SK-N-SH (cell line): Measurements from ENCODE around the gene PARVA. TPM values are rescaled to one million over a fixed set of nuclear protein-coding genes. Genes with fewer than 3 reads are reported as not detected.

Experiments used
- CTCF ChIA-PET: fragments of 300-600, 350-600 bp; formaldehyde crosslinking; extraction: SDS; loops from one replicate; lab custom pipeline; 2021; lab: Yijun Ruan, JAX
- POLR2A ChIA-PET: fragments of 350-600 bp; sonication (Branson Sonifier 250); formaldehyde crosslinking; extraction: SDS; loops from one replicate; lab custom pipeline; 2020; ENCODE audit warnings: antibody characterized with exemption, inconsistent platforms; lab: Yijun Ruan, JAX
- DNase-seq: peaks from one replicate; pipeline ENCODE4 v3.0.0; 2012
- H2AFZ ChIP-seq: fragments of 200-600 bp; sonication (generic); 2 replicates; pipeline ENCODE4 v1.8.1; 2016; ENCODE audit warnings: antibody characterized with exemption, mild to moderate bottlenecking, low read depth
- H3F3A ChIP-seq: fragments of 200-600 bp; sonication (generic); replicated peaks from 2 replicates; pipeline ENCODE3; 2016; ENCODE audit warnings: antibody characterized with exemption, mild to moderate bottlenecking; ENCODE audit not compliant: insufficient read depth
- H3K27ac ChIP-seq, 2 experiments: fragments of 200-500 bp in 1 of 2; fragments of 200-600 bp in 1 of 2; sonication (Bioruptor generic) in 1 of 2; sonication (generic), shearing (Covaris generic) in 1 of 2; 2 replicates each; pipeline versions ENCODE4 v1.5.1 to v1.6.1; 2014 to 2016; ENCODE audit warnings: low read depth in 2 of 2, inconsistent platforms in 1 of 2, low read length in 1 of 2, mild to moderate bottlenecking in 1 of 2, mixed read lengths in 1 of 2
- H3K27me3 ChIP-seq: fragments of 200-600 bp; sonication (generic), shearing (Covaris generic); 2 replicates; pipeline ENCODE4 v1.6.1; 2016; ENCODE audit warnings: mixed run types; ENCODE audit not compliant: insufficient read depth
- H3K36me3 ChIP-seq, 2 experiments: fragments of 200-500 bp in 1 of 2; fragments of 200-600 bp in 1 of 2; sonication (Bioruptor generic) in 1 of 2; sonication (generic) in 1 of 2; replicated peaks in 1 of 2; 2 replicates each; pipeline versions ENCODE3 to v1.5.1; 2014 to 2016; ENCODE audit warnings: low read length in 1 of 2, mild to moderate bottlenecking in 1 of 2; ENCODE audit not compliant: insufficient read depth in 2 of 2, control insufficient read depth in 1 of 2
- H3K4me1 ChIP-seq, 2 experiments: fragments of 200-500 bp in 1 of 2; fragments of 200-600 bp in 1 of 2; sonication (Bioruptor generic) in 1 of 2; sonication (generic), shearing (Covaris generic) in 1 of 2; 2 replicates each; pipeline versions ENCODE4 v1.5.1 to v1.6.1; 2014 to 2016; ENCODE audit warnings: low read depth in 1 of 2, low read length in 1 of 2, mixed run types in 1 of 2; ENCODE audit not compliant: insufficient read depth in 2 of 2, control insufficient read depth in 1 of 2
- H3K4me2 ChIP-seq: fragments of 200-600 bp; sonication (generic), shearing (Covaris generic); 2 replicates; pipeline ENCODE4 v1.6.1; 2017; ENCODE audit warnings: mixed run types
- H3K4me3 ChIP-seq, 2 experiments: fragments of 200-500 bp in 1 of 2; fragments of 200-600 bp in 1 of 2; sonication (Bioruptor generic) in 1 of 2; sonication (generic), shearing (Covaris generic) in 1 of 2; 2 replicates each; pipeline versions ENCODE4 v1.5.1 to v1.8.1; 2014 to 2016; ENCODE audit warnings: low read depth in 2 of 2, inconsistent platforms in 1 of 2, low read length in 1 of 2, mild to moderate bottlenecking in 1 of 2, mixed read lengths in 1 of 2, moderate library complexity in 1 of 2
- H3K79me2 ChIP-seq: fragments of 200-600 bp; sonication (generic); 2 replicates; pipeline ENCODE4 v1.8.1; 2017; ENCODE audit warnings: mild to moderate bottlenecking; ENCODE audit not compliant: insufficient read depth
- H3K9ac ChIP-seq: fragments of 200-600 bp; sonication (generic); 2 replicates; pipeline ENCODE4 v1.6.1; 2017; ENCODE audit warnings: mixed run types
- H3K9me2 ChIP-seq: fragments of 200-600 bp; sonication (generic); 2 replicates; pipeline ENCODE4 v1.6.1; 2017; ENCODE audit warnings: mixed run types
- H3K9me3 ChIP-seq: fragments of 200-600 bp; sonication (generic); 2 replicates; pipeline ENCODE4 v1.6.1; 2017; ENCODE audit warnings: mixed run types, mild to moderate bottlenecking, moderate library complexity
- H4K20me1 ChIP-seq: fragments of 200-600 bp; sonication (generic); 2 replicates; pipeline ENCODE4 v1.6.1; 2017; ENCODE audit warnings: mild to moderate bottlenecking, mixed run types; ENCODE audit not compliant: insufficient read depth
- ELF1 ChIP-seq: IDR thresholded peaks from 2 replicates; pipeline ENCODE4 v1.4.0; 2012
- EP300 ChIP-seq, 2 experiments: IDR thresholded peaks; 2 replicates each; pipeline versions ENCODE4 v1.4.0 to v1.6.1; 2012; ENCODE audit warnings: borderline replicate concordance in 1 of 2, low read depth in 1 of 2, low read length in 1 of 2
- EZH2phosphoT487 ChIP-seq: fragments of 200-600 bp; sonication (generic); IDR thresholded peaks from 2 replicates; pipeline ENCODE4 v1.6.1; 2017; ENCODE audit warnings: low read depth, mixed run types, mild to moderate bottlenecking, antibody characterized with exemption, moderate library complexity, borderline replicate concordance
- FOXJ3 ChIP-seq: sonication (generic); formaldehyde crosslinking; IDR thresholded peaks from 2 replicates; pipeline ENCODE4 v1.5.1; 2020; ENCODE audit warnings: mild to moderate bottlenecking, missing genetic modification reagents
- GATA2 ChIP-seq: sonication (generic); formaldehyde crosslinking; IDR thresholded peaks from 2 replicates; pipeline ENCODE4 v1.5.0; 2020; ENCODE audit warnings: mild to moderate bottlenecking, missing genetic modification reagents
- MXI1 ChIP-seq: IDR thresholded peaks from 2 replicates; pipeline ENCODE4 v1.6.1; 2012; ENCODE audit warnings: mild to moderate bottlenecking, low read depth, low read length, improper control_type of control experiment
- NFIC ChIP-seq: IDR thresholded peaks from 2 replicates; pipeline ENCODE4 v1.4.0; 2012; ENCODE audit warnings: borderline replicate concordance
- PBX3 ChIP-seq: IDR thresholded peaks from 2 replicates; pipeline ENCODE4; 2012
- POLR2AphosphoS5 ChIP-seq: IDR thresholded peaks from 2 replicates; pipeline ENCODE4 v1.6.1; 2012; ENCODE audit warnings: low read depth, low read length
- RCOR1 ChIP-seq: fragments of 150-350 bp; IDR thresholded peaks from 2 replicates; pipeline ENCODE4 v1.6.1; 2017; ENCODE audit warnings: antibody characterized with exemption, low read length
- RFX5 ChIP-seq: IDR thresholded peaks from 2 replicates; pipeline ENCODE4 v1.6.1; 2012; ENCODE audit warnings: mild to moderate bottlenecking, improper control_type of control experiment, low read length
- RXRA ChIP-seq: IDR thresholded peaks from 2 replicates; pipeline ENCODE4 v1.4.0; 2012; ENCODE audit warnings: low read depth, mild to moderate bottlenecking, borderline replicate concordance
- TCF12 ChIP-seq: IDR thresholded peaks from 2 replicates; pipeline ENCODE4 v1.4.0; 2012
- TEAD4 ChIP-seq: IDR thresholded peaks from 2 replicates; pipeline ENCODE4 v1.4.0; 2012; ENCODE audit warnings: mild to moderate bottlenecking, borderline replicate concordance; ENCODE audit not compliant: insufficient read depth
- USF2 ChIP-seq: fragments of 150-350 bp; IDR thresholded peaks from 2 replicates; pipeline ENCODE4 v1.6.1; 2017; ENCODE audit warnings: antibody characterized with exemption, low read length, low read depth, borderline replicate concordance
- YY1 ChIP-seq: IDR thresholded peaks from 2 replicates; pipeline ENCODE4 v1.4.0; 2012; ENCODE audit warnings: low read depth, mild to moderate bottlenecking
- WGBS: methylation state at CpG from one replicate; pipeline ENCODE4 v1.1.6; 2017; ENCODE audit warnings: low lambda C conversion rate; 5-methylcytosine and 5-hydroxymethylcytosine counted together
- polyA plus RNA-seq, 3 experiments: library from polyadenylated mRNA; depleted of rRNA; stranded (reverse); fragments of >200 nt; gene quantifications; 2 replicates each; pipeline ENCODE4 v1.2.3, GENCODE V29; 2012

Gene PARVA
- polyA plus RNA-seq, 1 of the 3 experiments (the other 2 are of a cell fraction) = 27.6 TPM

- peaks cover 18% of the 10 kb centered on the region for H3F3A ChIP-seq
- H3K4me3 ChIP-seq = no peak overlapping the region
- H3K9me2 ChIP-seq = no peaks in the 10 kb centered on the region
- peak; percentile 64 for TF ChIP-seq PBX3
- no peak for TF ChIP-seq RCOR1
- no peak for TF ChIP-seq MXI1
- no peak for TF ChIP-seq YY1
- peak in 1 of 2 experiments; percentile 26; a peak in 1 of 4 replicates for TF ChIP-seq EP300 (IDR thresholded peaks at IDR 0.05; ENCODE audit: borderline replicate concordance in 1 of 2, low read depth in 1 of 2, low read length in 1 of 2)
- no peak for TF ChIP-seq EZH2phosphoT487
- peak; percentile 89; the same call in 1 of the 2 replicates for TF ChIP-seq RFX5
- TF ChIP-seq TCF12 = peak; percentile 64
- no peak for TF ChIP-seq TEAD4
- peak; percentile 34; the same call in 1 of the 2 replicates for TF ChIP-seq NFIC
- TF ChIP-seq RXRA = no peak
- TF ChIP-seq FOXJ3 (CRISPR knock-in tag) = no peak
- no peak for TF ChIP-seq USF2
- no peak for TF ChIP-seq GATA2 (CRISPR knock-in tag)
- no peak for TF ChIP-seq POLR2AphosphoS5
- H3K9ac ChIP-seq = no peak overlapping the region
- H3K79me2 ChIP-seq = no peaks in the 10 kb centered on the region
- CTCF ChIA-PET = interaction anchor here (0.5 kb wide), 1 partner anchor 575 kb away, joined by 3 read pairs; no protein-coding TSS in a partner anchor
- H3K27me3 ChIP-seq = no peaks in the 10 kb centered on the region
- no peak overlapping the region for H2AFZ ChIP-seq
- POLR2A ChIA-PET = no interaction called here
- peak overlapping the region in 1 of 2 experiments; percentile 34; a peak in 1 of 4 replicates for H3K27ac ChIP-seq
- peaks cover 6 to 7% of the 10 kb centered on the region in 2 experiments; a peak in 3 of 4 replicates for H3K4me1 ChIP-seq
- WGBS = 91% methylated on average over 4 of the region's 4 CpGs
- H4K20me1 ChIP-seq = no peaks in the 10 kb centered on the region
- no peaks in the 10 kb centered on the region for H3K36me3 ChIP-seq
- H3K9me3 ChIP-seq = 0 out of 2 replicates have a peak, but pooled peaks cover 6% of the 10 kb centered on the region
- no peak for DNase-seq
- no peak overlapping the region for H3K4me2 ChIP-seq
Measured at GRCh38 chr11:12552692-12553091, 175.3 kb downstream of the PARVA start.

- Histone ChIP-seq H3K4me2 (no peak overlapping the region), H3K27ac (no peak overlapping the region), H3K9ac (no peak overlapping the region), H3K27me3 (no peaks in the 10 kb centered on the region), H2AFZ (no peak overlapping the region), H3K4me1 (peaks cover 6 to 7% of the 10 kb centered on the region in 2 experiments; a peak in 3 of 4 replicates), H4K20me1 (no peaks in the 10 kb centered on the region), H3K4me3 (no peak overlapping the region), H3K79me2 (no peaks in the 10 kb centered on the region), H3K36me3 (no peaks in the 10 kb centered on the region), H3F3A (peaks cover 18% of the 10 kb centered on the region), H3K9me2 (no peaks in the 10 kb centered on the region), H3K9me3 (0 out of 2 replicates have a peak, but pooled peaks cover 6% of the 10 kb centered on the region)
- TF ChIP-seq ELF1 = no peak
- WGBS = 3% methylated on average over 1 of the region's 1 CpG
- ChIA-PET CTCF (interaction anchor here (0.6 kb wide), 1 partner anchor 128 kb away, joined by 3 read pairs; no protein-coding TSS in a partner anchor), POLR2A (no interaction called here)
- no peak for DNase-seq
Measured at GRCh38 chr11:12554122-12554521, 176.8 kb downstream of the PARVA start.
